Esophagus squamous epithelium (tissue), 5 donors: Measurements from ENCODE around the gene KRT3. TPM values are rescaled to one million over a fixed set of nuclear protein-coding genes. Genes with fewer than 3 reads are reported as not detected.
A peak's percentile ranks its signal among the peaks of the same experiment; 100 is the strongest.

Source experiments
- DNase-seq: peaks from one replicate; lab custom pipeline; 2025; lab: John Stamatoyannopoulos, UW
- H3K27ac ChIP-seq, 4 donors: fragments of 200-600 bp; sonication (generic); one replicate each; pipeline ENCODE4 v1.5.1; 2016 to 2019; ENCODE audit warnings: mild to moderate bottlenecking in 1 of 4
- H3K27me3 ChIP-seq, 4 donors: fragments of 200-600 bp; sonication (generic); 1 replicate in 3 of 4; 2 replicates in 1 of 4; pipeline versions ENCODE4 v1.5.1 to v1.6.0; 2017 to 2021; ENCODE audit warnings: antibody characterized with exemption in 1 of 4
- H3K36me3 ChIP-seq, 3 donors: fragments of 200-600 bp; sonication (generic); one replicate each; pipeline ENCODE4 v1.5.1; 2016 to 2019
- H3K4me1 ChIP-seq, 3 donors: fragments of 200-600 bp; sonication (generic); one replicate each; pipeline ENCODE4 v1.5.1; 2017 to 2019
- H3K4me3 ChIP-seq, 4 donors: fragments of 200-600 bp; sonication (generic); 1 replicate in 3 of 4; 2 replicates in 1 of 4; pipeline ENCODE4 v1.5.1; 2016 to 2019; ENCODE audit warnings: mild to moderate bottlenecking in 2 of 4, moderate library complexity in 1 of 4
- H3K9me3 ChIP-seq, 3 donors: fragments of 200-600 bp; sonication (generic); one replicate each; pipeline ENCODE4 v1.5.1; 2016 to 2019
- CTCF ChIP-seq, 6 experiments: fragments of 450-650 bp in 4 of 6; fragments of 200-600 bp in 2 of 6; sonication (generic) in 2 of 6; IDR thresholded peaks; one replicate each; pipeline ENCODE4 v1.5.1; 2016 to 2019; ENCODE audit warnings: antibody characterized with exemption in 6 of 6, mild to moderate bottlenecking in 4 of 6, moderate library complexity in 4 of 6
- POLR2A ChIP-seq, 4 donors: fragments of 450-650 bp; IDR thresholded peaks; one replicate each; pipeline ENCODE4 v1.6.1; 2017; ENCODE audit warnings: antibody characterized with exemption in 4 of 4, mild to moderate bottlenecking in 4 of 4, moderate library complexity in 3 of 4
- WGBS, 2 donors: methylation state at CpG; one replicate each; pipeline ENCODE4 v1.1.5; 2018; 5-methylcytosine and 5-hydroxymethylcytosine counted together
- intact Hi-C: fragments of 100-400 bp; cut with DNase I; formaldehyde crosslinking; loops from one replicate; pipeline ENCODE4 v1.15.0; 2022
- total RNA-seq, 4 donors: library from RNA; depleted of rRNA; stranded (reverse); fragments of >200 nt; gene quantifications; one replicate each; pipeline ENCODE4 v1.1.0, GENCODE V29; 2016
- donor health status: DM: yes; HTN: yes; CAD: no.

The KRT3 gene
- total RNA-seq, 4 donors from 2014 or later, result 0.57 to 1.6 (median 0.86) TPM

- Histone ChIP-seq H3K36me3 (peaks cover 0 to 46% (median 0%) of the 10 kb centered on the region in 3 donors), H3K27me3 (no peaks in the 10 kb centered on the region), H3K4me3 (peak overlapping the region in 1 of 4 donors; percentile 44), H3K27ac (peak overlapping the region in 2 of 4 donors; percentile 75 to 84), H3K4me1 (peaks cover 0 to 28% (median 0%) of the 10 kb centered on the region in 3 donors), H3K9me3 (no peaks in the 10 kb centered on the region)
- DNase-seq, result no peak
- no peak for TF ChIP-seq CTCF (IDR thresholded peaks at IDR 0.05)
- peak in 1 of 4 donors; percentile 28 for TF ChIP-seq POLR2A (IDR thresholded peaks at IDR 0.05)
- 67 to 68% methylated on average over 5 of the region's 5 CpGs for WGBS, 2 donors
- intact Hi-C loops, result no loop called here
Observed at GRCh38 chr12:52810554-52810953, 14.6 kb upstream of the KRT3 start.

- H3K9me3 ChIP-seq, result no peaks in the 10 kb centered on the region
- TF ChIP-seq POLR2A (IDR thresholded peaks at IDR 0.05) (no peak), CTCF (IDR thresholded peaks at IDR 0.05) (no peak)
- 78 to 82% methylated on average over 7 of the region's 7 CpGs for WGBS, 2 donors
- H3K4me1 ChIP-seq, result peaks cover 0 to 30% (median 0%) of the 10 kb centered on the region in 3 donors
- H3K27me3 ChIP-seq, result no peaks in the 10 kb centered on the region
- intact Hi-C loops, result no loop called here
- H3K27ac ChIP-seq, result no peak overlapping the region
- DNase-seq, result no peak
- peaks cover 0 to 46% (median 0%) of the 10 kb centered on the region in 3 donors for H3K36me3 ChIP-seq
- no peak overlapping the region for H3K4me3 ChIP-seq
Observed at GRCh38 chr12:52809166-52809565, 13.2 kb upstream of the KRT3 start.

DNA sequence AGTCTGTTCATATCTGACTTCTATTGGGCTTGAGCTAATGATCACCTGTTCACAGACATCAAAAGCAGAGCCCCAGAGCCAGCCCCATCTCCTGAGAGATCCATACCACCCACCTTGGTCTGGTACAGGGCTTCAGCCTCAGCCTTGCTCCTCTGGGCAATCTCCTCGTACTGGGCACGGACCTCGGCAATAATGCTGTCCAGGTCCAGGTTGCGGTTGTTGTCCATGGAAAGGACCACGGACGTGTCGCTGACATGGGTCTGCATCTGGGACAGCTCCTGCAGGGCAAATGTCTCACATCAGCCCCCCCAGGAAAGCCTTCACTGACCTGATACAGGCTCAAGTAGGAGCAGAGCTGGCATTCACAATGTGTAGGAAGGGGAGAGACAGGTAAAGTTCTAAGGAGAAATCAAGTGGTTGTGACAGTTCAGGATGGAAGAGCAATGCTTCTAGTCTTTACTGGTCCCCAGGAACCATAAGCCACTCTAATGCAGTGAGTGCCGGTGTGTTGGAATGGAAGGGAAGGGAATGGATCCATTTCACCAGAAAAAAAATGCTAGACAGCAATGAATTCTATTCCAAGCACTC, 12.8 kb upstream of the KRT3 start:
- intact Hi-C loops, result no loop called here

DNA sequence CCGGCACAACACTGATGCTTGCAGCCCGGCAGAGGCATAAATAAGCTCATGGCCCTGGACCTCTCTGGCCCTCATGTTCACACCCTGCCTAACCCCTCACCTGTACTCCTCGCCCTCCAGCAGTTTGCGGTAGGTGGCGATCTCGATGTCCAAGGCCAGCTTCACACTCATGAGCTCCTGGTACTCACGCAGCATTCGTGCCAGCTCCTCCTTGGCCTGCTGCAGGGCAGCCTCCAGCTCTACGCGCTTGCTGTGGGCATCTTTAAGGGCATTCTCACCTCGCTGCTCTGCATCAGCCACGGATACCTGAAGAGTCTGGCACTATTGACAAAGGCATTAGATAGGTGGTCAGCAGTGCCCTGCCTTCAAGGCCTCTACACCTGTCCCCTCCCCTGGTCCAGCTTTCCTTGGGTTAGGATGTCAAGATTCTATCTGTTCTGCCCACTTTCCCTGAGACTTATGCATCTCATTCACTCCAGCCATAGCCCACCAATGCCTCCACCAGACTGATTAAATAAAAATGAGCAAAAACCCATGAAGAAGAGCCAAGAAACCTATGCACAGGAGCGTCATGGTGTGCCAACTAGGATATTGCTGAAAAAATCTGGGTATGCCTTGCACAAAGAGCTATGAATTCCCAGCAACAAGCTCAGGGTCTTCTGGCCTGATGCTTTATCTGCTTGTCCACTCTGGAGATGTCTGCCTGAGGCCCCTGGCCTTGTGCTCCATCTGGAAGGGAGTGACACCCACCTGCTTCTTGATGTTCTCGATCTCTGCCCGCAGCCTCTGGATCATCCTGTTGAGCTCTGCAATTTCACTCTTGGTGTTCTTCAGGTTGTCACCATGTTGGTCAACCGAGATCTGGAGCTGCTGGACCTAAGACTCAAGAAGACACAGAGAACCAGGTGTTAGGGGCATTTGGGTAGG, 11.9 kb upstream of the KRT3 start:
- no peaks in the 10 kb centered on the region for H3K9me3 ChIP-seq
- H3K4me1 ChIP-seq, result peaks cover 0 to 32% (median 0%) of the 10 kb centered on the region in 3 donors
- no peak for DNase-seq
- no peaks in the 10 kb centered on the region for H3K27me3 ChIP-seq
- 82 to 84% methylated on average over 14 to 16 of the region's 16 CpGs for WGBS, 2 donors
- no peak overlapping the region for H3K27ac ChIP-seq
- no peak for TF ChIP-seq CTCF (IDR thresholded peaks at IDR 0.05)
- TF ChIP-seq POLR2A (IDR thresholded peaks at IDR 0.05), result no peak
- H3K4me3 ChIP-seq, result no peak overlapping the region
- peaks cover 0 to 46% (median 0%) of the 10 kb centered on the region in 3 donors for H3K36me3 ChIP-seq
- intact Hi-C loops, result no loop called here

More for the DNA sequence above, 12.8 kb upstream of the KRT3 start:
- Histone ChIP-seq H3K27ac (no peak overlapping the region), H3K36me3 (peaks cover 0 to 46% (median 0%) of the 10 kb centered on the region in 3 donors), H3K4me3 (no peak overlapping the region), H3K27me3 (no peaks in the 10 kb centered on the region), H3K9me3 (no peaks in the 10 kb centered on the region), H3K4me1 (peaks cover 0 to 30% (median 0%) of the 10 kb centered on the region in 3 donors)
- no peak for DNase-seq
- TF ChIP-seq CTCF (IDR thresholded peaks at IDR 0.05) (no peak), POLR2A (IDR thresholded peaks at IDR 0.05) (no peak)
- WGBS, 2 donors, result 71 to 83% methylated on average over 1 to 6 of the region's 8 CpGs
